CD1c-positive myeloid dendritic cell (primary cell): Measurements from ENCODE around the gene CEND1.

Experiments used
- DNase-seq: peaks from one replicate; pipeline ENCODE4 v3.0.0-alpha.2; 2016; ENCODE audit errors: extremely low spot score

Gene CEND1

DNA sequence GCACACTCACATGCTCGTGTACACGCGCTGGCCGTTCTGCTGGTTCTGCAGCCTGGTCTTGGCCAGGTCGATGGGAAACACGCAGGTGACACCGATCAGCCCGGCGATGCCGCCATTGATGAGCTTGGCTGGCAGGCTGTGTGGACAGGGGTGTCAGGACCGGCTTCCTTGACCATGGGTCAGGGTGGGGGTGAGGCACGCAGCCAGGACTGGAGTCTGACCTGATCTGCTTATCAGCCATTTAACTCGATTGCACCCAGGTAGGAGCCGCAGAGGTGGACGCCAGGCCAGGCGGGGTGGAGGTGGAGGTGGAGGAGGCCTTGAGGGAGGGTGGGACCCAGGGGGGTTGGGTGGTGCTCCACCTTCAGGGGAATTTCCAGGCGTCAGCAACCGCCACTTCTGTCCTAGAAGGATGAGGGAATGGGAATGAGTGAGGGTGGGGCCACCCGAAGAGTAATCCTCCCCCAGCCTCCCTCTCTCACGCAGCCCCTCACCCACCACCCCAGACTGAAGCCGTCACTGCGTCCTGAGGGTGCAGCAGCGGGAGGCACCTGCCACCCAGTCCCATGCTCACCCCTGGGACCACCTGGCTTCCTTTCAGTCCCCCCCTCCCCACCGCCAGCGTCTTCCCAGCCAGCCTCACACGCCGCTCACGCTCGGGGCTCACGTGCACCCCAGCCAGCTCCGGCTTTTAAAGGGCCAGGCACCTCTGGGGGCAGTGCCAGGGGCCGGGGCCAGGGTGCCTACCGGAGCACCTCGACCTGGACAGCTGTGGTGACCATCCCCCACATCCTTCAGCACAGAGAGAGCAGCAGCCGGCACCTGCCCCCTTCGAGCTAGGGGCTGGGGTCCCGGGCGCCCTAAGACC, 5.1 kb upstream of the CEND1 start:
- DNase-seq = no peak

DNA sequence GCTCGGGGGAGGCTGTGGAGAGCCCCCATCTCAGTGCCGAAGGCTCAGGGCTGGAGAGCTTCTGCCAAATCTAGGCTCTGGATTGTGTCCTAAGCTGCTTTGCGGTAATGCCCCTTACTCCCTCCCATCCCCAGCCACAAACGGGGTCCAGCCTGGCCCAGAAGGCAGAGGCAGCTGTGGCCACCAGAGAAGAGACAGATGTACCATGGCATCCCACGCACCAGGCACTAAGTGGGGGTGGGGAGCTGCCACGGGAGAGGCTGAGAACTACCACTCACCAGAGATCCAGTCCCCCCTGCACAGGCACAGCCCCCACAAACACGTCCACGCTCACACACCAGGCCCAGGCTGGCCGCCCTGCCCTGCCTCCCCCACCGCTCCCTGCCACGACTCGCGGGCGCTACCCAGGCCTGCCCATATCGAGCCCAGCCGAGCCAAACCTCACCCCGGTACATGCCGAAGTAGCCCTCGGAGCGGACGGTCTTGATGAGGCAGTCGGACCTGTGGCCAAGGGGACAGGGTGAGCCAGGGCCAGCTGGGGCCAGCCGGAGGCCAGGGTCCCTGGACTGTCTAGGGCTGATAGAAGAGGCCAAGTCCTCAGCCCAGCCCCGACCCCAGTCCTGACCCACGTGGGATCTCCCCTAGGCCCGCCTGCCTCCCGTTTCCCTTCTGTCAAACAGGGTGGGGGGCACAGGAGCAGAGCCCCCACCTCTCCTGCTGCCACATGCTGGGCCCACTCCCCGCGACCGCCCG, 4.3 kb upstream of the CEND1 start:
- DNase-seq = no peak

GRCh38 chr11:793556-793955, 3.7 kb upstream of the CEND1 start:
- no peak for DNase-seq

DNA sequence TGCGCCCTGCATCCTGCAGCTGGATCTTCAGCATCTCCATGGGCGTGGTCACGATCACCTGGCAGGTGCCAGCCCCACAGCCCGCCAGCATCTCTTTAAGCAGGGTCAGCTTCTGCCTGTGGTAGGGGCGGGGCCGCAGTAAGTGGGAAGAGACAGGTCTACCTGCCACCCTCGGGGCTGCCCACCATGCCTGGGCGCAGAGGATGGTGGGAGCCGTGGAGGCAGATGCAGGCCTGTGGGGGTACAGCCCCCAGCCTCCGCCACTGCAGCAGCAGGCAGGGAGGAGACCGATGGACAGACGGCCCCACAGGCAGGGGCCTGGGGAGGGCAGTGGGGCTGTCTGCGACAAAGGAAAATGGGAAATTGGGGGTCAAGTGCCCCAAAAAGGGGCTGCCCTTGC, 3.0 kb upstream of the CEND1 start:
- no peak for DNase-seq

- DNase-seq = no peak
These were observed 2.6 kb upstream of the CEND1 start for GRCh38 chr11:792535-792821.

DNA sequence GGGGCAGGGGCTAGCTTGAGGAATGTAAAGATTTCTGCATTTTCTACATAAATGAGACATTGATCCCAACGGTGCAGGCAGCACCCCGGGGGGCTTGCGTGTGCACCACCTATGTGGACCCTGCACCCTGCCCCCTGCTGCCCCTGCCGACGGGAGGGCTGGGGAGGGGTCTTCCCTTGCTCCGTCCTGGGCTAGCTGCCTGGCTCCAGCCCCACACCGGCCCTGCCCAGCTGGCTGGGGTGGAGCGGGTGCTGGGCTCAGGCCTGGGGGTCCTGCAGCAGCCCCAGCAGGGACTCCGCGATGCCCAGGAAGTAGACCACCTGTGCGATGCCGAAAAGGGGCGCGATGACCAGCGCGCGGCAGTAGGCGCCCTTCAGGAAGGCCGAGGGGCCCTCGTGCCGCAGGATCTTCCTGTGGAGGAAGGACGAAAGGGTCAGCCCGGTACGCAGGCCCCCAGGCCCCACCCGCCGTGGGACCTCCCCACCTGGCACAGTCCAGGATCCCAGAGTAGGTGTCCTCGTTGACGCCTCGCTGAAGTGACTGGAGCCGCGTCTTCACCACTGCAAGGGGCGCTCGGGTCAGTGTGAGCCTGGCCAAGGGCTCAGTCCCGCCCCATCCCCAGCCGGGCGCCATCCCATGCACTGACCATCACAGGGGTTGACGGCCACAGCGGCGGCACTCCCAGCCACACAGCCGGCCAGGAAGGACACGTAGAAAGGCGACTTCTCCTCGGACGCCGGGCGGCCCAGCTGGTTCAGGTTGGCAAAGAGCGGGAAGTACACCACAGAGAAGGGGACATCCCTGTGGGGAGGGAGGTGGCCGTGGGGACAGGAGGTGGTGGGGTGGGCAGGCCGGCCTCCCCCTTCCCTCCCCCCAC, 2.0 kb upstream of the CEND1 start:
- DNase-seq = no peak

GRCh38 chr11:790721-791564, 1.1 kb upstream of the CEND1 start:
- DNase-seq = no peak

GRCh38 chr11:788953-789940, 643 bp downstream of the CEND1 start:
- DNase-seq = no peak

GRCh38 chr11:788009-788640, 1.8 kb downstream of the CEND1 start:
- no peak for DNase-seq

- no peak for DNase-seq
These were observed 2.7 kb downstream of the CEND1 start for GRCh38 chr11:787084-787675.

DNA sequence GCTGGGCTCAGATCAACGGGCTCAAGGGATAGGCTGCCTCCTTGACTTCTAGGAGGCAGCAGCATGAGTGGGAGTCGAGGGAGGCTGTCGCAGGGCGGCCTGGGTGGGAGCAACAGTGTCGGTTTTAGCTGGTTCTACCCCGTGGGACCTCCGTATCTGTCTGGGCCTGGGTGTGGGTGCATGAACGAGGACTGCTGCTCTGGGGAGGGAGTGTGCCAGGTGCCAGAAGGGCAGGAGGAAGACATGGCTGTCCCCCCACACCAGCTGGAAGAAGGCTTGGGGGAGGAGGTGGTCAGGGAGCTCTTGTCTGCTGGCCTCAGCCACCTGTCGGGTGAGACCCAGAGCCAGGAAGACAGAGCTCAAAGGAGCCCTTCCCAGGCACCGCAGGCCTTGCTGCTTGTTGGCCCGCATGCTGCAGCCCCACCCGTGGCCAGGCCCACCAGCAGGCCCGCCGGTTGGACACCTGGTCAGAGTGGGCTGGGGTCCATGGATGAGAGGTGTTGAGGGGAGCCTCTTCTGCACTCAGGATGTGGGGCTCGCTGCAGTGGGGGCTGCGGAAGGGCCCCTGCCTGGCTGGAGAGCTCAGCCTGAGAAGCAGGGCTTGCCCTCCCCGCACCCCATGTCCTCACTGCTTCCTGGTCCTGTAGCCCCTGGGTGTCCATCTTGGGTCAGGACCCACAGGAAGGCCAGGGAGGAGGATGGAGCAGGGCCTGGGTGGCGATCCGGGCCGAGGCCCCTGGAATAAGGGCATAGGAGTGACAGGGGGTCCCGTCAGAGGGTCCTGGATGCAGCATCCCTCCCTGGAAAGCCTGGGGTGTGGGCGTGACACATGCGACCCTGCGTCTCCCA, 3.4 kb downstream of the CEND1 start:
- no peak for DNase-seq

- no peak for DNase-seq
These were observed 6.3 kb downstream of the CEND1 start for GRCh38 chr11:783581-784015.

GRCh38 chr11:782264-783174, 7.4 kb downstream of the CEND1 start:
- no peak for DNase-seq

GRCh38 chr11:779955-780532, 9.8 kb downstream of the CEND1 start:
- no peak for DNase-seq

DNA sequence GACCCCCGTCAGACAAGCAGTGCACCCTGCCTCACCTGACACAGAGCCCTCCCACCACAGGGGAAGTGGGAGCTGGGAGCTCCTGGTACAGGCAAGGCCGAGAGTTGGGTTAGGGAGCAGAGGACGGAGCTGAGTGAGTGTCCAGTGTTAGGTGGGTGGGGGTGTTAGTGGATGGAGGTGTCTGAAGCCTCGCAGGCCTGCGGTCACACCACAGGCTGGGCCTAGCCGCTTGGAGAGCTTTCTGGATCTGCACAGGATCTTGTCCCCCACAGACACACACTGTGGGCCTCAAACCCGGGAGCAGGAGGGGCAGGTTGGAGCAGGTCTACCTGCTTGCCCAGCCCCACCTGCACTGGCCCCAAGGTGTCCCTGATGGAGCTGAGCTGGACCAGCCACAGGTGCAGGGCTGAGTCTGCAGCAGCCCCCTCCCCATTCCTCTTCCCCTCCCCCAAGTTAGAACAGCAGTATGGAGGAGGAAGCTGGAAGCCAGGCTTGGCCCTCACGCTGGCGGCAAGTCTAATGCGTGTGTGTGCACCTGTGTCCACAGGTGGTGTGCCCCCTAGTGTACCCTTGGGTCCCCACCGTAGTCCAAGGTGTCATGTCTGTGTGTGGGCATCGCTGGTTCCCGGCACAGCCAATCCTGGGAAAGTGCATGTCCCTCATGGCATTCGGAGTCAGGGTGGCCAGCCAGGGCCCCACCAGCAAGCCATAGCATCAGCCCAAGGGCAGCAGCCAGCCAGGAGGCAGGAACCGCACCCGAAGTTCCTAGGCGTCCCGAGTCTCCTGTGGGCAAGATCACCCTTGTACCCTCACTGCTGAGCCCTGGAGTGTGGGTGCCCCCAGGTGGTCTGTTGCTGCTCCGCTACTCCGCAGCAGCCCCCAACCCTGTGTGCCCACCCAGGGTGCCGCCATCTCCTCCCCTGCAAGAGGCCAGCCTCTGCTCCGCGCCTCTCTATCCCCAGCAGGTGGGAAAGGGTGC, 10.6 kb downstream of the CEND1 start:
- no peak for DNase-seq
